IMR-90 (cell line): Measurements from ENCODE around the gene PCK2. TPM values are rescaled to one million over a fixed set of nuclear protein-coding genes. Genes with fewer than 3 reads are reported as not detected.
"Not testable (repeated sequence)": the region's sequence is repeated elsewhere in the genome, so short reads cannot be mapped to it uniquely, and the experiment has no call there.

ENCODE experiments used
- ATAC-seq: fragments of 200-7000 bp; cut with Tn5 transposase; 2 replicates; pipeline ENCODE4 v1.9.1; 2020; ENCODE audit warnings: low read depth, mild to moderate bottlenecking, moderate library complexity
- BruUV-seq: library from RNA; stranded (reverse); fragments of 400-500 nt; replicated peaks from 2 replicates; lab custom pipeline; 2021; lab: Mats Ljungman, UMichigan
- CTCF ChIA-PET: fragments of 300-600 bp; formaldehyde crosslinking; extraction: SDS; loops from one replicate; lab custom pipeline; 2021; ENCODE audit warnings: antibody characterized with exemption; lab: Yijun Ruan, JAX
- POLR2A ChIA-PET: fragments of 300-600 bp; sonication (Branson Sonifier 250); formaldehyde crosslinking; loops from one replicate; lab custom pipeline; 2022; ENCODE audit warnings: antibody characterized with exemption; ENCODE audit not compliant: unreplicated experiment; lab: Charles Lee
- DNase-seq: peaks from one replicate; pipeline ENCODE4 v3.0.0; 2013
- H2AFZ ChIP-seq: replicated peaks from 2 replicates; pipeline ENCODE3; 2013; ENCODE audit warnings: low read length, mild to moderate bottlenecking; ENCODE audit not compliant: poor library complexity
- H2AK5ac ChIP-seq: 2 replicates; pipeline ENCODE4 v1.6.1; 2013; ENCODE audit warnings: low read depth, low read length, inconsistent platforms
- H2AK9ac ChIP-seq: replicated peaks from 2 replicates; pipeline ENCODE3; 2013; ENCODE audit warnings: mild to moderate bottlenecking, low read depth, low read length, moderate library complexity; ENCODE audit not compliant: poor library complexity
- H2BK120ac ChIP-seq: 2 replicates; pipeline ENCODE4 v1.6.1; 2013; ENCODE audit warnings: low read depth, low read length, inconsistent platforms
- H2BK15ac ChIP-seq: 3 replicates; pipeline ENCODE4 v1.6.1; 2013; ENCODE audit warnings: low read depth, low read length, inconsistent platforms
- H2BK20ac ChIP-seq: 2 replicates; pipeline ENCODE4 v1.6.1; 2013; ENCODE audit warnings: low read depth, mild to moderate bottlenecking, inconsistent platforms, low read length, moderate library complexity
- H2BK5ac ChIP-seq: 2 replicates; pipeline ENCODE4 v1.6.1; 2013; ENCODE audit warnings: mild to moderate bottlenecking, low read depth, low read length, inconsistent platforms; ENCODE audit not compliant: poor library complexity, severe bottlenecking
- H3K14ac ChIP-seq: replicated peaks from 2 replicates; pipeline ENCODE4 v1.6.1; 2013; ENCODE audit warnings: low read depth, low read length, inconsistent platforms
- H3K18ac ChIP-seq: 2 replicates; pipeline ENCODE4 v1.6.1; 2013; ENCODE audit warnings: low read depth, low read length, control low read depth
- H3K23ac ChIP-seq: 2 replicates; pipeline ENCODE4 v1.6.1; 2013; ENCODE audit warnings: low read depth, low read length, inconsistent platforms
- H3K27ac ChIP-seq: 2 replicates; pipeline ENCODE4 v1.5.1; 2013; ENCODE audit warnings: mild to moderate bottlenecking, control low read depth, low read length; ENCODE audit not compliant: insufficient read depth
- H3K27me3 ChIP-seq: 2 replicates; pipeline ENCODE4 v1.6.1; 2013; ENCODE audit warnings: low read length; ENCODE audit not compliant: control insufficient read depth, insufficient read depth
- H3K36me3 ChIP-seq: 2 replicates; pipeline ENCODE4 v1.6.1; 2013; ENCODE audit warnings: low read length, mixed read lengths; ENCODE audit not compliant: control insufficient read depth, insufficient read depth
- H3K4ac ChIP-seq: 2 replicates; pipeline ENCODE4 v1.6.1; 2013; ENCODE audit warnings: low read depth, low read length, inconsistent platforms
- H3K4me1 ChIP-seq: 2 replicates; pipeline ENCODE4 v1.6.1; 2013; ENCODE audit warnings: low read length, mixed read lengths; ENCODE audit not compliant: control insufficient read depth, insufficient read depth
- H3K4me2 ChIP-seq: 2 replicates; pipeline ENCODE4 v1.6.1; 2013; ENCODE audit warnings: low read depth, mild to moderate bottlenecking, control low read depth, low read length, moderate library complexity
- H3K4me3 ChIP-seq: 2 replicates; pipeline ENCODE4 v1.5.1; 2013; ENCODE audit warnings: low read depth, mild to moderate bottlenecking, control low read depth, low read length, moderate library complexity; ENCODE audit not compliant: insufficient read depth
- H3K56ac ChIP-seq: 2 replicates; pipeline ENCODE4 v1.6.1; 2013; ENCODE audit warnings: low read length, inconsistent platforms; ENCODE audit not compliant: insufficient read depth; ENCODE audit errors: extremely low read depth
- H3K79me1 ChIP-seq, 2 experiments: 2 replicates each; pipeline ENCODE4 v1.6.1; 2013; ENCODE audit warnings: low read length in 2 of 2, inconsistent platforms in 1 of 2, low read depth in 1 of 2
- H3K9ac ChIP-seq: 2 replicates; pipeline ENCODE4 v1.6.1; 2013; ENCODE audit warnings: low read depth, low read length, control low read depth
- H3K9me1 ChIP-seq: 2 replicates; pipeline ENCODE4 v1.6.1; 2013; ENCODE audit warnings: low read length, inconsistent platforms; ENCODE audit not compliant: insufficient read depth
- H3K9me3 ChIP-seq: 2 replicates; pipeline ENCODE4 v1.6.1; 2013; ENCODE audit warnings: low read length; ENCODE audit not compliant: control insufficient read depth, insufficient read depth
- H4K20me1 ChIP-seq: 2 replicates; pipeline ENCODE4 v1.6.1; 2013; ENCODE audit warnings: low read length, inconsistent platforms; ENCODE audit not compliant: insufficient read depth
- H4K5ac ChIP-seq: 2 replicates; pipeline ENCODE4 v1.6.1; 2013; ENCODE audit warnings: mild to moderate bottlenecking, low read depth, low read length, control low read depth
- H4K8ac ChIP-seq, 2 experiments: 2 replicates each; pipeline ENCODE4 v1.6.1; 2013; ENCODE audit warnings: low read depth in 2 of 2, low read length in 2 of 2, control low read depth in 1 of 2, inconsistent platforms in 1 of 2
- H4K91ac ChIP-seq: 2 replicates; pipeline ENCODE4 v1.6.1; 2013; ENCODE audit warnings: low read depth, low read length, inconsistent platforms; ENCODE audit not compliant: insufficient read depth
- WGBS, 2 experiments: methylation state at CpG; one replicate each; pipeline versions ENCODE4 v1.1.5 to v1.1.7; 2013; ENCODE audit warnings: missing lambda C conversion rate in 2 of 2; ENCODE audit not compliant: insufficient read length in 1 of 2; ENCODE audit errors: extremely low coverage in 2 of 2; 5-methylcytosine and 5-hydroxymethylcytosine counted together
- dilution Hi-C: fragments of 300-500 bp; cut with HindIII; formaldehyde crosslinking; loops from one replicate; pipeline ENCODE4 v1.14.3; 2018; ENCODE audit warnings: low sequenced_read_pairs; ENCODE audit not compliant: unreplicated experiment
- in situ Hi-C: fragments of 300-500 bp; cut with MboI; formaldehyde crosslinking; loops from 3 replicates; pipeline ENCODE4 v1.14.3; 2019; ENCODE audit warnings: low sequenced_read_pairs, inconsistent platforms, mixed read lengths
- intact Hi-C: fragments of 100-400 bp; cut with micrococcal nuclease; formaldehyde crosslinking; loops from 2 replicates; pipeline ENCODE4 v1.10.0; 2022
- polyA plus RNA-seq, 3 experiments: library from polyadenylated mRNA; depleted of rRNA; stranded (reverse); fragments of >200 nt; gene quantifications; 2 replicates each; pipeline ENCODE4 v1.2.3, GENCODE V29; 2012; ENCODE audit warnings: low replicate concordance in 1 of 3
- total RNA-seq: library from RNA; depleted of rRNA; stranded (reverse); fragments of >200 nt; gene quantifications from 2 replicates; pipeline ENCODE4 v1.2.3, GENCODE V29; 2012

The PCK2 gene
- total and polyA plus RNA-seq, 2 of the 4 experiments (the other 2 are of a cell fraction), result 13.4 to 29.4 TPM

DNA sequence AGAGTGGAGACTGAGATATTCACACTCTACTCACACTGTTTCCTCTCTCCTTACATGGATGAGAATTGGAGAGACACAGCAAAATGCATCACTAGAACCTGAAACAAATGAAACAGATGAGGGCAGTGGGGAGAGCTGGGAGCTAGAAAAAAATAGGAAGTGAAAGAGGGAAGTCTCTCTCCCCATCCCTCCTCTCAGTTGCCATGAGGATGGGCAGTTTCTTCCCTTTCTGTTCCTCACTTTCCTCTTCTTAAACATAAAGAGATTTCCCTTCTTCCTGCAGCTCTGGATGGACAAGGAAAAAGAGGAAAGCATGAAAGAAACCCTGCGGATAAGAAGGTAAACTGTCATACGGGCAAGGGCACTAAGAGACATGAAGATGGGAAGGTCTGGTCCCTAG, 45.1 kb upstream of the PCK2 start:
- in situ Hi-C loops, H4K5ac ChIP-seq, dilution Hi-C loops, H3K9ac ChIP-seq, H3K79me1 ChIP-seq, H2BK20ac ChIP-seq, H2BK120ac ChIP-seq, H2AFZ ChIP-seq, CTCF ChIA-PET, DNase-seq, ATAC-seq, H2AK9ac ChIP-seq, H3K27ac ChIP-seq, H2AK5ac ChIP-seq, H3K18ac ChIP-seq, intact Hi-C loops, H3K4me2 ChIP-seq, H3K23ac ChIP-seq, H4K20me1 ChIP-seq, H3K14ac ChIP-seq, H3K36me3 ChIP-seq, H3K9me3 ChIP-seq, H3K4me1 ChIP-seq, H3K56ac ChIP-seq, H3K4me3 ChIP-seq, H3K4ac ChIP-seq, H2BK15ac ChIP-seq, H4K8ac ChIP-seq, H3K9me1 ChIP-seq, BruUV-seq, POLR2A ChIA-PET, H4K91ac ChIP-seq, H2BK5ac ChIP-seq: not testable (repeated sequence)
- peaks cover 30% of the 10 kb centered on the region for H3K27me3 ChIP-seq
- WGBS, 2 experiments, result no CpG with 5 or more reads among the region's 2 CpGs

DNA sequence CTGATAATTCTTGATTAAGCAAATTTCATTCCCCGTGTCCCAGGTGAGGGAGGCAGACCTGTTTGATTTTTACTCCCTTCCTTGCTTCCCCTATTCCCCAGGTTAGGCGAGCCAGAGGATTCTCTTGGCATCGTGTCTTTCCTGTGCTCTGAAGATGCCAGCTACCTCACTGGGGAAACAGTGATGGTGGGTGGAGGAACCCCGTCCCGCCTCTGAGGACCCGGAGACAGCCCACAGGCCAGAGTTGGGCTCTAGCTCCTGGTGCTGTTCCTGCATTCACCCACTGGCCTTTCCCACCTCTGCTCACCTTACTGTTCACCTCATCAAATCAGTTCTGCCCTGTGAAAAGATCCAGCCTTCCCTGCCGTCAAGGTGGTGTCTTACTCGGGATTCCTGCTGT, 43.4 kb upstream of the PCK2 start:
- H4K20me1 ChIP-seq, H4K5ac ChIP-seq, CTCF ChIA-PET, intact Hi-C loops, H3K56ac ChIP-seq, BruUV-seq, H2AFZ ChIP-seq, H2BK120ac ChIP-seq, H3K4me3 ChIP-seq, H2BK15ac ChIP-seq, H3K27ac ChIP-seq, H3K9me3 ChIP-seq, H3K4ac ChIP-seq, in situ Hi-C loops, H3K36me3 ChIP-seq, H4K91ac ChIP-seq, POLR2A ChIA-PET, ATAC-seq, H2BK5ac ChIP-seq, H3K4me1 ChIP-seq, H3K79me1 ChIP-seq, H3K23ac ChIP-seq, H4K8ac ChIP-seq, H2BK20ac ChIP-seq, DNase-seq, dilution Hi-C loops, H3K9ac ChIP-seq, H2AK9ac ChIP-seq, H2AK5ac ChIP-seq, H3K18ac ChIP-seq, H3K4me2 ChIP-seq, H3K14ac ChIP-seq, H3K9me1 ChIP-seq: not testable (repeated sequence)
- no CpG with 5 or more reads among the region's 8 CpGs for WGBS, 2 experiments
- peaks cover 37% of the 10 kb centered on the region for H3K27me3 ChIP-seq
